ENCODE data around the gene CENPL.
"Not testable (repeated sequence)": the region's sequence is repeated elsewhere in the genome, so short reads cannot be mapped to it uniquely, and the experiment has no call there.

Gene CENPL

GRCh38 chr1:173824315-173825081 lies at the start of gene CENPL, which contains the start of gene DARS2:
Gene CENPL, minus strand, starts transcription at chr1:173824883. Its CDS starts 13,584 bp downstream, at chr1:173811299.
Gene DARS2, plus strand, starts transcription at chr1:173824673. Its CDS starts 557 bp downstream, at chr1:173825230.
- DNase-seq (ENCODE audit: low spot score): peak; percentile 98

GRCh38 chr1:173871500-173871899 lies 46.8 kb upstream of the CENPL start:
- DNase-seq (ENCODE audit: low spot score): no peak

DNA sequence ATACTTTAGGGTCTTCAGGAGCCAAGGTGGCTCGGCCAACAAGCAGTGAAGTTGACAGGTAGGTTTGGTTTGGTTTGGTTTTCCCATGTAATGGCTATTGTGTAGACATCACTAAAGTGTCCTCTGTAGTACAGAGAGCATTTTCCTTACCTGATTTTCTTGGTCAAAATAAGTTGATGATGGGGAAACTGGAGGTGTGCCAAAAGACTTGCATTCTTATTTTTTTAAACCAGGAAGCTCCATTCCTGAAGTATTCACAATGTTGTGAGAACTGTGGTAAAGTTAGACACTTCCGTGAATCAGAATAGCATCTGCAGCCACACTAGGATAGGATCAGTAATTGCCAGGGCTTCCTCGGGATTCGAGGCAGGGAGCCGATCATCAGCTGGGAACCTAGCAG lies 46.4 kb upstream of the CENPL start:
- DNase-seq (ENCODE audit: low spot score): no peak

DNA sequence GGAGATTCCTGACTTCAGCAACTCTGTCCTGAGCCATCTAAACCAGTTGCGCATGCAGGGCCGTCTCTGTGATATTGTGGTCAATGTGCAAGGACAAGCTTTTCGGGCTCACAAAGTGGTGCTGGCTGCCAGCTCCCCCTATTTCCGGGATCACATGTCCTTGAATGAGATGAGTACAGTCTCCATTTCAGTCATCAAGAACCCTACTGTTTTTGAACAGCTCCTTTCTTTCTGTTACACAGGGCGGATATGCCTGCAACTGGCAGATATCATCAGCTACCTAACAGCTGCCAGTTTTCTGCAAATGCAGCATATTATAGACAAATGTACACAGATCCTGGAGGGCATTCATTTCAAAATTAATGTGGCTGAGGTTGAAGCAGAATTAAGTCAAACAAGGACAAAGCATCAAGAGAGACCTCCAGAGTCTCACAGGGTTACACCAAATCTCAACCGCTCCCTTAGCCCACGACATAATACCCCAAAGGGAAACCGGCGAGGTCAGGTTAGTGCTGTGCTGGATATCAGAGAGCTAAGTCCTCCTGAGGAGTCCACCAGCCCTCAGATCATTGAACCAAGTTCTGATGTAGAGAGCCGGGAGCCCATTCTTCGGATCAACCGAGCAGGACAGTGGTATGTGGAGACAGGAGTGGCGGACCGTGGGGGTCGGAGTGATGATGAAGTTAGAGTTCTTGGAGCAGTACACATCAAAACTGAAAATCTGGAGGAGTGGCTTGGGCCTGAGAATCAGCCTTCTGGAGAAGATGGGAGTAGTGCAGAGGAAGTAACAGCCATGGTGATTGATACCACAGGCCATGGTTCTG lies 45.8 kb upstream of the CENPL start:
- peak; percentile 91 for DNase-seq (ENCODE audit: low spot score)

DNA sequence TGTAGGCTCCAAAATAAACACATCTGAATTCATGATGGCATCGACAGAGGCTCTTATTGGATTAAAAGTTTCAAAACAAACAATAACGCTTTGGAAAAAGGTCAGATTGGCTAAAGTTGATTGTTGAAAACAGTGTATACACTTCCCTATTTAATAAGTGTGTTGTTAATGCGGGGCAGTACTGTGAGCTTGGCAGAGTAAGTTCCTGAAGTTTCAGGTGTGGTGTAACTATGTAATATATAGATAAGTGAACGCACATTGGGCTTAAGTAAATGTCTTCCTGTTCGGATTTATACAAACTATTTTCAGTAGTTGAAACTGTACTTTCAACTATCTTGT lies 44.3 kb upstream of the CENPL start:
- no peak for DNase-seq (ENCODE audit: low spot score)

- peak; percentile 62 for DNase-seq (ENCODE audit: low spot score)
Measured at GRCh38 chr1:173868266-173869020, 43.8 kb upstream of the CENPL start, which contains the start of gene ZBTB37. Gene ZBTB37, plus strand, starts transcription at chr1:173868380. Its CDS starts 1,846 bp downstream, at chr1:173870226.

- peak; percentile 100 for DNase-seq (ENCODE audit: low spot score)
Measured at GRCh38 chr1:173867753-173868265, 43.1 kb upstream of the CENPL start, which contains the start of gene GAS5. Gene GAS5, minus strand, starts transcription at chr1:173867989.

DNA sequence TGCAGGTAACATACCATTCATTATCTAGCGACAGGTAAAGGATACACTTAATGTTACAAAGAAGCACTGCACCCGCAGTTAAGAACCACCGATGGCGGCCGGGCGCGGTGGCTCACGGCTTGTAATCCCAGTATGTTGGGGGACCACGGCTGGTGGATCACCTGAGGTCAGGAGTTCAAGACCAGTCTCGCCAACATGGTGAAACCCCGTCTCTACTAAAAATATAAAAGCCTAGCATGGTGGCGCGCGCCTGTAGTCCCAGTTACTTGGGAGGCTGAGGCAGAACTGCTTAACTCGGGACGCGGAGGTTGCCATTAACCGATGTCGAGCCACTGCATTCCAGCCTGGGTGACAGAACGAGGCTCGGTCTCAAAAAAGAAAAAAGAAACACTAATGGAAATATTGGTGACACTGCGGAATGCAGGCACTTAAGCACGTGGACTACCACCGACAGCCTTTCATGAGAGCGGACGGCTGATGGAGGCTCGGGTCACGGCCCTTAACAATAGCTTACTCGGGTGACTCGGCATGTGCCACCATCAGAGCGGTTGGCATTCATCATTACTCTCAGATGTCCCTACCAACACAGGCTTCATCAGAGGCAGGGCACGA lies 42.6 kb upstream of the CENPL start:
- DNase-seq (ENCODE audit: low spot score): no peak

DNA sequence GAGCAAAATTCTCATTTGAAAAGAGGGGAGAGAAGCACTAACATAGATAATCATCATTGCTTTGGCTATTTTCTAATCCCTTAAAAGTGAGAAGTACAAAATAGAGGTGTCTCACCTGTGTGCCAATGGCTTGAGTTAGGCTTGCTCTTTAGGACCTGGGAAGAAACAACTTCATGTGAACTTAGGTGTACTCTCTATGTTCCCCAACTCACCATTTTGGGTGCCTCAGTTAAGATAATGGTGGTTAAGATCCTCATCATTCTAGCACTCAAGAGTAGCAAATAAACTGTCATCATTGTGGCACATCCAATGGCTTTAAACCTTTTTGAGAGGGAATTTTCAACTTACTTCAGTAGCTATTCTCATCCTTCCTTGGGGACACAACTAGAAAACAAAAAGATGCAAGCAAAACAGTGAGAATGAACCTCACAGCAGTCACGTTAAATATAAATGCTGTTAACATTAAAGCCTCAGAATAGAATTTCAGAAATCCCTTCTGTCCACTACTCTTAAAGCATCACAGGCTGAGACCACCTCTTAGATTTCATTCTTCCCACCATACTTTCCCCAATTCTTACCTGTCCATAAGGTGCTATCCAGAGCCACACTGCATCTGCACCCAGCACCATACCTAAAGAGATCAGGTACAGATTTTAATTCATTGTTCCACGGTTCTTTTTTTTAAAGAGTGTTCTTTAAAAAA lies 41.9 kb upstream of the CENPL start:
- no peak for DNase-seq (ENCODE audit: low spot score)

- DNase-seq (ENCODE audit: low spot score): no peak
Measured at GRCh38 chr1:173865468-173866164, 40.9 kb upstream of the CENPL start.

DNA sequence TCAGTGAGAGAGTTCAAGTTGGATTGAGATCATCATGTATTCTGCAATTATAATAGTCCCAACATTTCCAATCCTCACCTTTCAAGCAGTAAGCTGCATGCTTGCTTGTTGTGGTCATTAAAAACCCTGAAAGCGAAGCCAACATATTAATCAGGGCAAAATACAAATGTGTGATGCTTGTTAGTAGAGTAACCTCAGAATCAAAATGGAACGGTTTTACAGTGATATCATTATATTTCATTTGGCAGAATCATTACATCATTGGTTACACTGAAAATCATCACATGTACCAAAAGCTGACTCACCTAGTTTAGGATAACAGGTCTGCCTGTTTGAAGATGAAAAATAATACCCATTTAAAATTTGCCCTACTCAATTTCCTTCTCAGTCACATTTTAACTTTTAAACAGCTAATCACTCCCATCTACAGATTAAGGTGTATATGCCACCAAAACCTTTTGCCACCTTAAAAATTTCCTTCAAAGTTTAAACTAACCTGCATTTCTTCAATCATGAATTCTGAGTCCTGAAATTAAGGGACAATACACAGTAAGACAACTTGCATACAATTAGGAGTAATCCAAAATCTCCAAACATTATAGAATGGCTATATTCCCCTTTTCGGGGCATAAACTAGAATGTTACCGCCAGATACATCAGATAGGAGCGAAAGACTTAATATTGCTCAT lies 39.6 kb upstream of the CENPL start:
- DNase-seq (ENCODE audit: low spot score): no peak

- DNase-seq (ENCODE audit: low spot score): no peak
Measured at GRCh38 chr1:173863224-173864161, 38.8 kb upstream of the CENPL start.

GRCh38 chr1:173862769-173863223 lies 38.1 kb upstream of the CENPL start:
- no peak for DNase-seq (ENCODE audit: low spot score)

GRCh38 chr1:173862146-173862768 lies 37.6 kb upstream of the CENPL start:
- not testable (repeated sequence) for DNase-seq (ENCODE audit: low spot score)

GRCh38 chr1:173861731-173862145 lies 37.1 kb upstream of the CENPL start:
- DNase-seq (ENCODE audit: low spot score): no peak

DNA sequence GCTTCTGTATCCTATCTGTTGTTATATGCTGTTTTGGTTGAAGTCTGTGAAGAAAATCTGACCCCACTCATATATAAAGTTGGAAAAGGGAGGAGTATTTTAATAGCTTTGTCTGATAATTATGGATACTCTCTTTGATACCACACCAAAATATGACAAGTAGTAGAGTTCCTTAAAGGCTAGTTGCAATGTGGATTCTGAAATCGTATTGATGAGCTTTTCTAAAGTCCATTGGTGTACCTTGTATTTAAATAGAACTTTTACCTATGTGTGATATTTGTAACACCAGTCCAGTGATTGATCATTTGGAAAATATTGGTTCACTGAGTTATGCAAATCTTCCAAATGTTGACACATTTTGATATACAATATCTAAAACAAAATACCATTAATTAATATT lies 35.4 kb upstream of the CENPL start:
- no peak for DNase-seq (ENCODE audit: low spot score)

DNA sequence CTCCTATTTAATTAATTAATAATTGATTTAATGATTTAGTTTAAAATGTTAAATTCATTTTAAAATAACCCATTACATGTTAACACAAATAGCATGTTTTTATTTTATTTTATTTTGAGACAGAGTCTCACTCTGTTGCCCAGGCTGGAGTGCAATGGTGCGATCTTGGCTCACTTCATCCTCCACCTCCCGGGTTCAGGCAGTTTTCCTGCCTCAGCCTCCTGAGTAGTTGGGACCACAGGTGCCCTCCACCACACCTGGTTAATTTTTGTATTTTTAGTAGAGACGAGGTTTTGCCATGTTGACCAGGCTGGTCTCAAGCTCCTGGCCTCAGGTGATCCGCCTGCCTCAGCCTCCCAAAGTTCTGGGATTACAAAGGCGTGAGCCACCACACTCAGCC lies 34.9 kb upstream of the CENPL start:
- DNase-seq (ENCODE audit: low spot score): not testable (repeated sequence)

DNA sequence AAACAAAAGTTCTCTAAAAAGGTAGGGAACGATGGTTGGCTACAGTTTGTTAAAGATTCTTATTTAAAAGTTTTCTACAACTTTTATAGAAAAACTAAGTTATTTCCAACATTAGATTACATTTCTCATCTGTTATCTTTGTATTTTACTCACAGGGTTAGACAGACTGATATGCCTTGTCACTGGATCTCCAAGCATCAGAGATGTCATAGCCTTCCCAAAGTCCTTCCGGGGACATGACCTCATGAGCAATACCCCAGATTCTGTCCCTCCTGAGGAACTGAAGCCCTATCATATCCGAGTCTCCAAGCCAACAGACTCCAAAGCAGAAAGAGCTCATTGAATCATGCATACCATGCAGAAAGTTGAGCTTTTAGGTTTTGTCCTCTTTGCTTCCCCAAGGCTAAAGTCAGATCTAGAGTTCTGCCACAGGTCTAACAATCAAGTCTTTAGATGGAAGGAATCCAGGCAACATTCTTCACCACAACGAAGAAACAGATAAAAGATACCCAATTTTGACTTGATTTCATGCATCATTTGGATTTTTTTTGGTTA lies 32.8 kb upstream of the CENPL start:
- no peak for DNase-seq (ENCODE audit: low spot score)
